Measurements from ENCODE around the gene TMEM100. TPM values are rescaled to one million over a fixed set of nuclear protein-coding genes. Genes with fewer than 3 reads are reported as not detected.

TMEM100 gene
- total RNA-seq, 2 experiments from 2014 or later = not detected

GRCh38 chr17:55723488-55723848 is 804 bp upstream of the TMEM100 start:
- CTCF ChIA-PET = no interaction called here
- H3K27ac Mint-ChIP-seq = no peak overlapping the region
- POLR2A ChIA-PET = interaction anchor here (1.0 kb wide), 1 partner anchor 11 kb away, joined by 3 read pairs; no protein-coding TSS in a partner anchor
- no peaks in the 10 kb centered on the region for H3K4me1 Mint-ChIP-seq
- H3K9me3 Mint-ChIP-seq = no peaks in the 10 kb centered on the region
- no peak for DNase-seq
- H3K27me3 Mint-ChIP-seq = peaks cover 50% of the 10 kb centered on the region
- H3K36me3 Mint-ChIP-seq (ENCODE audit: low read depth) = no peaks in the 10 kb centered on the region
- no peak overlapping the region for H3K4me3 Mint-ChIP-seq

GRCh38 chr17:55722016-55722736 is 488 bp downstream of the TMEM100 start:
- H3K4me3 Mint-ChIP-seq = no peak overlapping the region
- H3K36me3 Mint-ChIP-seq (ENCODE audit: low read depth) = no peaks in the 10 kb centered on the region
- H3K27ac Mint-ChIP-seq = no peak overlapping the region
- POLR2A ChIA-PET = interaction anchor here (1.0 kb wide), 1 partner anchor 12 kb away, joined by 3 read pairs; no protein-coding TSS in a partner anchor
- CTCF ChIA-PET = interaction anchor here (1.9 to 7.6 kb wide), 2 partner anchors 12 to 195 kb away, joined by 4 to 35 read pairs; no protein-coding TSS in a partner anchor
- H3K27me3 Mint-ChIP-seq = peaks cover 42% of the 10 kb centered on the region
- no peak for DNase-seq
- no peaks in the 10 kb centered on the region for H3K9me3 Mint-ChIP-seq
- no peaks in the 10 kb centered on the region for H3K4me1 Mint-ChIP-seq

- H3K36me3 Mint-ChIP-seq (ENCODE audit: low read depth) = no peaks in the 10 kb centered on the region
- no peak for DNase-seq
- H3K4me3 Mint-ChIP-seq = no peak overlapping the region
- no peak overlapping the region for H3K27ac Mint-ChIP-seq
- ChIA-PET CTCF (interaction anchor here (0.6 to 7.6 kb wide), 3 partner anchors 13 to 194 kb away, joined by 3 to 35 read pairs (median 4); no protein-coding TSS in a partner anchor), POLR2A (no interaction called here)
- no peaks in the 10 kb centered on the region for H3K4me1 Mint-ChIP-seq
- H3K9me3 Mint-ChIP-seq = no peaks in the 10 kb centered on the region
- H3K27me3 Mint-ChIP-seq = peaks cover 33% of the 10 kb centered on the region
Observed at GRCh38 chr17:55720919-55721836, 1.5 kb downstream of the TMEM100 start.

- peak; percentile 65 for DNase-seq
- Mint-ChIP-seq H3K4me3 (no peak overlapping the region), H3K27ac (no peak overlapping the region), H3K27me3 (peaks cover 17% of the 10 kb centered on the region), H3K4me1 (no peaks in the 10 kb centered on the region), H3K36me3 (ENCODE audit: low read depth) (no peaks in the 10 kb centered on the region), H3K9me3 (no peaks in the 10 kb centered on the region)
- ChIA-PET POLR2A (interaction anchor here (1.2 kb wide), 2 partner anchors 191 to 193 kb away, joined by 3 read pairs; no protein-coding TSS in a partner anchor), CTCF (interaction anchor here (0.5 to 7.6 kb wide), 17 partner anchors 9 to 195 kb away, joined by 3 to 35 read pairs (median 4); no protein-coding TSS in a partner anchor)
Observed at GRCh38 chr17:55717898-55718735, 4.5 kb downstream of the TMEM100 start.

GRCh38 chr17:55717432-55717831 is 5.2 kb downstream of the TMEM100 start:
- H3K4me3 Mint-ChIP-seq = no peak overlapping the region
- no peak for DNase-seq
- H3K36me3 Mint-ChIP-seq (ENCODE audit: low read depth) = no peaks in the 10 kb centered on the region
- ChIA-PET CTCF (interaction anchor here (0.5 to 7.6 kb wide), 14 partner anchors 9 to 760 kb away, joined by 3 to 35 read pairs (median 4); no protein-coding TSS in a partner anchor), POLR2A (interaction anchor here (1.2 kb wide), 2 partner anchors 190 to 193 kb away, joined by 3 read pairs; no protein-coding TSS in a partner anchor)
- no peaks in the 10 kb centered on the region for H3K4me1 Mint-ChIP-seq
- H3K9me3 Mint-ChIP-seq = no peaks in the 10 kb centered on the region
- peaks cover 10% of the 10 kb centered on the region for H3K27me3 Mint-ChIP-seq
- no peak overlapping the region for H3K27ac Mint-ChIP-seq

GRCh38 chr17:55710829-55711496 is 11.7 kb downstream of the TMEM100 start:
- no peak overlapping the region for H3K4me3 Mint-ChIP-seq
- POLR2A ChIA-PET = no interaction called here
- no peak for DNase-seq
- H3K4me1 Mint-ChIP-seq = no peaks in the 10 kb centered on the region
- no peaks in the 10 kb centered on the region for H3K9me3 Mint-ChIP-seq
- CTCF ChIA-PET = no interaction called here
- H3K36me3 Mint-ChIP-seq (ENCODE audit: low read depth) = no peaks in the 10 kb centered on the region
- no peak overlapping the region for H3K27ac Mint-ChIP-seq
- peaks cover 8% of the 10 kb centered on the region for H3K27me3 Mint-ChIP-seq

- peaks cover 11% of the 10 kb centered on the region for H3K27me3 Mint-ChIP-seq
- no peaks in the 10 kb centered on the region for H3K4me1 Mint-ChIP-seq
- DNase-seq = no peak
- no peaks in the 10 kb centered on the region for H3K36me3 Mint-ChIP-seq (ENCODE audit: low read depth)
- H3K4me3 Mint-ChIP-seq = no peak overlapping the region
- ChIA-PET POLR2A (no interaction called here), CTCF (no interaction called here)
- H3K9me3 Mint-ChIP-seq = no peaks in the 10 kb centered on the region
- no peak overlapping the region for H3K27ac Mint-ChIP-seq
Observed at GRCh38 chr17:55710410-55710809, 12.3 kb downstream of the TMEM100 start.

- POLR2A ChIA-PET = no interaction called here
- Mint-ChIP-seq H3K27ac (no peak overlapping the region), H3K36me3 (ENCODE audit: low read depth) (no peaks in the 10 kb centered on the region), H3K4me1 (no peaks in the 10 kb centered on the region), H3K4me3 (no peak overlapping the region), H3K27me3 (peaks cover 11% of the 10 kb centered on the region), H3K9me3 (no peaks in the 10 kb centered on the region)
- CTCF ChIA-PET = no interaction called here
- no peak for DNase-seq
Observed at GRCh38 chr17:55709984-55710383, 12.7 kb downstream of the TMEM100 start.

- Mint-ChIP-seq H3K27me3 (peaks cover 13% of the 10 kb centered on the region), H3K27ac (no peak overlapping the region), H3K9me3 (no peaks in the 10 kb centered on the region), H3K4me3 (no peak overlapping the region), H3K36me3 (ENCODE audit: low read depth) (no peaks in the 10 kb centered on the region), H3K4me1 (no peaks in the 10 kb centered on the region)
- POLR2A ChIA-PET = no interaction called here
- no peak for DNase-seq
- CTCF ChIA-PET = interaction anchor here (1.3 kb wide), 1 partner anchor 9 kb away, joined by 3 read pairs; no protein-coding TSS in a partner anchor
Observed at GRCh38 chr17:55709440-55709839, 13.2 kb downstream of the TMEM100 start.

- POLR2A ChIA-PET = no interaction called here
- H3K27me3 Mint-ChIP-seq = peaks cover 20% of the 10 kb centered on the region
- no peaks in the 10 kb centered on the region for H3K9me3 Mint-ChIP-seq
- DNase-seq = no peak
- no peaks in the 10 kb centered on the region for H3K36me3 Mint-ChIP-seq (ENCODE audit: low read depth)
- H3K4me1 Mint-ChIP-seq = no peaks in the 10 kb centered on the region
- H3K27ac Mint-ChIP-seq = no peak overlapping the region
- H3K4me3 Mint-ChIP-seq = no peak overlapping the region
- CTCF ChIA-PET = interaction anchor here (1.3 kb wide), 1 partner anchor 10 kb away, joined by 3 read pairs; no protein-coding TSS in a partner anchor
Observed at GRCh38 chr17:55708175-55708974, 14.3 kb downstream of the TMEM100 start.

- ChIA-PET CTCF (no interaction called here), POLR2A (no interaction called here)
- H3K9me3 Mint-ChIP-seq = no peaks in the 10 kb centered on the region
- no peaks in the 10 kb centered on the region for H3K36me3 Mint-ChIP-seq (ENCODE audit: low read depth)
- H3K4me1 Mint-ChIP-seq = no peaks in the 10 kb centered on the region
- DNase-seq = no peak
- H3K27ac Mint-ChIP-seq = no peak overlapping the region
- H3K27me3 Mint-ChIP-seq = peaks cover 20% of the 10 kb centered on the region
- H3K4me3 Mint-ChIP-seq = no peak overlapping the region
Observed at GRCh38 chr17:55706808-55707773, 15.6 kb downstream of the TMEM100 start.

Measured in activated CD4-positive, alpha-beta memory T cell treated with anti-CD3 and anti-CD28 coated beads, Interleukin-2, amount 10 ng/mL, durations not matched to agents 7 days and 5 days (primary cell).